ENCODE measurements around the gene ALPK3. TPM values are rescaled to one million over a fixed set of nuclear protein-coding genes. Genes with fewer than 3 reads are reported as not detected.

Gene ALPK3
- total RNA-seq, 1 experiment from 2014 or later: 17.7 TPM

DNA sequence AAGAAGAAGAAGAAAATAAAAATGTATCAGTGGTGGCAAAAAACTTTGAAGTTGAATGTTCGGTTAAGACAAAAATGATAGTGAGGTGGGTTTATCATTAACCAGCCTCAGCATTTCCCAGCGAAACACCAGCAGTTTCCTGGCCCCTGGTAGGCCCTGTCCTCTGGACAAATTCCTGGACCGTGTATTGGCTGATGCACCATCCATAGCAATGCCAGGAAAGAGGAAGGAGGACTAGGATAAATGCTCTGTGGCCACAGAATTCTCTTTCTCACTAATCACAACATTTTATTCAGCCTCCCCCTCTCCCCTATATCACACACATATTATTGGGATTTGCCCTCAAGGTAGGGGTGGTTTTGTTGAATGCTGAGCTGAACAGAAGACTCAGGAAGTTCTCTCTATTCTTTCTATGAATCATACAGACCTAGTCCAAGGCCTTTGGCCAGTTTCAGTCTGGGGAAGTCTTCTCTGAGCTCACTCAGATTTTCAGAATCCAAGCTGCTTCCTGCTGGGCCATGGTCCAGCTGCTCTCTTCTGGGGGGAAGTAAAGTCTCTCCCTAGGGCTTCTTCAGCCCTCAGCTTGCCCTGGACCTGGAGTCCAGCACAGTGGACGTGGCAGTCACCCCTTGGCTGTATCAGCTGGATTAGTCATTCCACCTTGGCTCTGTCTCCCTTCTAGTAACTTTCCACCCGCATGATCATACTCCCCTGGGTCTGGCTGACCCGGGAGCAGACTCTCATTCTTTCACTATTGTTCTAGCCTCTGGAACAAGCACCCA is 94.9 kb downstream of the ALPK3 start:
- Histone ChIP-seq H3K4me1 (ENCODE audit: insufficient read depth, low read length) (no peaks in the 10 kb centered on the region), H3K4ac (ENCODE audit: low read depth, low read length) (no peak overlapping the region), H3T11ph (ENCODE audit: low read length) (no peak overlapping the region), H3K9ac (ENCODE audit: extremely low read depth, insufficient read length, low read length) (no peak overlapping the region), H4K8ac (replicated peaks; ENCODE audit: insufficient read length, low read depth, low read length) (no peak overlapping the region), H3K23ac (ENCODE audit: insufficient read length, low read depth, low read length) (no peak overlapping the region), H3K9me3 (ENCODE audit: control insufficient read depth, low read depth, low read length) (no peaks in the 10 kb centered on the region), H3K56ac (ENCODE audit: insufficient read length, low read depth, low read length) (no peak overlapping the region), H3K79me2 (ENCODE audit: insufficient read depth, low read length) (no peaks in the 10 kb centered on the region), H2BK15ac (ENCODE audit: low read depth, low read length) (no peak overlapping the region), H2AFZ (ENCODE audit: low read length) (no peak overlapping the region), H2BK120ac (ENCODE audit: low read depth, low read length, poor library complexity, severe bottlenecking) (no peak overlapping the region), H2BK5ac (ENCODE audit: insufficient read length, low read length) (no peak overlapping the region), H2BK20ac (ENCODE audit: low read depth, low read length, poor library complexity, severe bottlenecking) (no peak overlapping the region), H3K27me3 (ENCODE audit: insufficient read depth, low read length) (no peaks in the 10 kb centered on the region), H3K14ac (ENCODE audit: insufficient read depth, low read length) (no peak overlapping the region), H4K5ac (ENCODE audit: insufficient read length, low read depth, low read length) (no peak overlapping the region), H4K91ac (ENCODE audit: insufficient read length, low read depth, low read length) (no peak overlapping the region), H3K23me2 (ENCODE audit: insufficient read length, low read depth, low read length, poor library complexity, severe bottlenecking) (no peaks in the 10 kb centered on the region), H3K27ac (ENCODE audit: insufficient read length, low read depth, low read length) (no peak overlapping the region), H4K20me1 (ENCODE audit: control insufficient read depth, insufficient read depth, insufficient read length) (no peaks in the 10 kb centered on the region), H2BK12ac (ENCODE audit: insufficient read length, low read depth, low read length) (no peak overlapping the region), H3K18ac (ENCODE audit: insufficient read length, low read depth, low read length) (no peak overlapping the region), H2AK5ac (ENCODE audit: insufficient read length, low read length) (no peak overlapping the region), H3K4me2 (ENCODE audit: insufficient read depth, insufficient read length, low read length) (no peak overlapping the region), H3K79me1 (ENCODE audit: insufficient read depth, low read depth, low read length, poor library complexity, severe bottlenecking) (no peaks in the 10 kb centered on the region)
- whole genome bisulfite sequencing (ENCODE audit: extremely low coverage, insufficient read length, low lambda C conversion rate): no CpG with 5 or more reads among the region's 6 CpGs
- Mint-ChIP-seq H3K4me3 (no peak overlapping the region), H3K9me3 (no peaks in the 10 kb centered on the region; a peak in 2 of 5 replicates), H3K36me3 (ENCODE audit: insufficient read depth in 1 of 3, low read depth in 3 of 3) (no peaks in the 10 kb centered on the region), H3K4me1 (peaks cover 8 to 14% of the 10 kb centered on the region in 2 experiments), H3K27ac (peak overlapping the region in 1 of 3 experiments; percentile 10; a peak in 2 of 7 replicates), H3K27me3 (ENCODE audit: low read depth) (no peaks in the 10 kb centered on the region)
- no peak for DNase-seq
- TF ChIP-seq, protein P1, sequence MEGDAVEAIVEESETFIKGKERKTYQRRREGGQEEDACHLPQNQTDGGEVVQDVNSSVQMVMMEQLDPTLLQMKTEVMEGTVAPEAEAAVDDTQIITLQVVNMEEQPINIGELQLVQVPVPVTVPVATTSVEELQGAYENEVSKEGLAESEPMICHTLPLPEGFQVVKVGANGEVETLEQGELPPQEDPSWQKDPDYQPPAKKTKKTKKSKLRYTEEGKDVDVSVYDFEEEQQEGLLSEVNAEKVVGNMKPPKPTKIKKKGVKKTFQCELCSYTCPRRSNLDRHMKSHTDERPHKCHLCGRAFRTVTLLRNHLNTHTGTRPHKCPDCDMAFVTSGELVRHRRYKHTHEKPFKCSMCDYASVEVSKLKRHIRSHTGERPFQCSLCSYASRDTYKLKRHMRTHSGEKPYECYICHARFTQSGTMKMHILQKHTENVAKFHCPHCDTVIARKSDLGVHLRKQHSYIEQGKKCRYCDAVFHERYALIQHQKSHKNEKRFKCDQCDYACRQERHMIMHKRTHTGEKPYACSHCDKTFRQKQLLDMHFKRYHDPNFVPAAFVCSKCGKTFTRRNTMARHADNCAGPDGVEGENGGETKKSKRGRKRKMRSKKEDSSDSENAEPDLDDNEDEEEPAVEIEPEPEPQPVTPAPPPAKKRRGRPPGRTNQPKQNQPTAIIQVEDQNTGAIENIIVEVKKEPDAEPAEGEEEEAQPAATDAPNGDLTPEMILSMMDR (conservative IDR thresholded peaks at IDR 0.05): no peak

Data from H9 (cell line).